ENCODE measurements around the gene PERP.
"Not testable (repeated sequence)": the region's sequence is repeated elsewhere in the genome, so short reads cannot be mapped to it uniquely, and the experiment has no call there.

GRCh38 chr6:138079556-138079955 is 27.7 kb downstream of the PERP start:
- TF ChIP-seq, protein P1, sequence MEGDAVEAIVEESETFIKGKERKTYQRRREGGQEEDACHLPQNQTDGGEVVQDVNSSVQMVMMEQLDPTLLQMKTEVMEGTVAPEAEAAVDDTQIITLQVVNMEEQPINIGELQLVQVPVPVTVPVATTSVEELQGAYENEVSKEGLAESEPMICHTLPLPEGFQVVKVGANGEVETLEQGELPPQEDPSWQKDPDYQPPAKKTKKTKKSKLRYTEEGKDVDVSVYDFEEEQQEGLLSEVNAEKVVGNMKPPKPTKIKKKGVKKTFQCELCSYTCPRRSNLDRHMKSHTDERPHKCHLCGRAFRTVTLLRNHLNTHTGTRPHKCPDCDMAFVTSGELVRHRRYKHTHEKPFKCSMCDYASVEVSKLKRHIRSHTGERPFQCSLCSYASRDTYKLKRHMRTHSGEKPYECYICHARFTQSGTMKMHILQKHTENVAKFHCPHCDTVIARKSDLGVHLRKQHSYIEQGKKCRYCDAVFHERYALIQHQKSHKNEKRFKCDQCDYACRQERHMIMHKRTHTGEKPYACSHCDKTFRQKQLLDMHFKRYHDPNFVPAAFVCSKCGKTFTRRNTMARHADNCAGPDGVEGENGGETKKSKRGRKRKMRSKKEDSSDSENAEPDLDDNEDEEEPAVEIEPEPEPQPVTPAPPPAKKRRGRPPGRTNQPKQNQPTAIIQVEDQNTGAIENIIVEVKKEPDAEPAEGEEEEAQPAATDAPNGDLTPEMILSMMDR (IDR thresholded peaks at IDR 0.05) = not testable (repeated sequence)
- TF ChIP-seq POLR2A (IDR thresholded peaks at IDR 0.05) = not testable (repeated sequence)
